NCI-H128 (cell line): Measurements from ENCODE around the gene SNRNP40.

Experiments
- DNase-seq: peaks from one replicate; lab custom pipeline; 2025; ENCODE audit not compliant: unreplicated experiment; lab: John Stamatoyannopoulos, UW

The SNRNP40 gene

GRCh38 chr1:31232689-31233088 is 63.9 kb downstream of the SNRNP40 start:
- DNase-seq = no peak

- DNase-seq = no peak
Measured at GRCh38 chr1:31231802-31232201, 64.8 kb downstream of the SNRNP40 start.

GRCh38 chr1:31230378-31230777 is 66.2 kb downstream of the SNRNP40 start:
- no peak for DNase-seq

- DNase-seq = no peak
Measured at GRCh38 chr1:31228986-31229385, 67.6 kb downstream of the SNRNP40 start.

GRCh38 chr1:31227891-31228568 is 68.6 kb downstream of the SNRNP40 start:
- no peak for DNase-seq

GRCh38 chr1:31224068-31224467 is 72.5 kb downstream of the SNRNP40 start:
- DNase-seq = no peak

- DNase-seq = no peak
Measured at GRCh38 chr1:31222176-31222575, 74.4 kb downstream of the SNRNP40 start.

- no peak for DNase-seq
Measured at GRCh38 chr1:31221072-31221471, 75.5 kb downstream of the SNRNP40 start.

GRCh38 chr1:31219489-31219888 is 77.1 kb downstream of the SNRNP40 start:
- DNase-seq = no peak

- DNase-seq = no peak
Measured at GRCh38 chr1:31218705-31219104, 77.9 kb downstream of the SNRNP40 start.

- peak; percentile 44 for DNase-seq
Measured at GRCh38 chr1:31216016-31216415, 80.6 kb downstream of the SNRNP40 start.

- DNase-seq = no peak
Measured at GRCh38 chr1:31215065-31215570, 81.5 kb downstream of the SNRNP40 start.

- DNase-seq = no peak
Measured at GRCh38 chr1:31214316-31215064, 82.1 kb downstream of the SNRNP40 start.
